ENCODE data around the gene GALNTL6. TPM values are rescaled to one million over a fixed set of nuclear protein-coding genes. Genes with fewer than 3 reads are reported as not detected.
A peak's percentile ranks its signal among the peaks of the same experiment; 100 is the strongest.
"Not testable (repeated sequence)": the region's sequence is repeated elsewhere in the genome, so short reads cannot be mapped to it uniquely, and the experiment has no call there.

GALNTL6 gene
- total and polyA plus RNA-seq, 7 experiments from 2014 or later, result not detected

GRCh38 chr4:173014836-173015235 lies 1201.6 kb downstream of the GALNTL6 start:
- Histone ChIP-seq H3K27me3 (ENCODE audit: control insufficient read depth in 2 of 2, insufficient read depth in 2 of 2, low read length in 2 of 2) (no peaks in the 10 kb centered on the region), H3K4me3 (ENCODE audit: low read length) (no peak overlapping the region), H3K27ac (ENCODE audit: low read depth, low read length) (no peak overlapping the region), H3K4me1 (ENCODE audit: control insufficient read depth in 2 of 2, insufficient read depth in 2 of 2, low read length in 2 of 2) (no peaks in the 10 kb centered on the region), H3K9me3 (ENCODE audit: control insufficient read depth in 2 of 3, low read length in 3 of 3) (no peaks in the 10 kb centered on the region), H3K36me3 (ENCODE audit: control insufficient read depth in 2 of 3, insufficient read depth in 3 of 3, low read length in 3 of 3) (no peaks in the 10 kb centered on the region)
- Mint-ChIP-seq H3K27ac (no peak overlapping the region), H3K4me1 (peaks cover 0 to 4% (median 0%) of the 10 kb centered on the region in 7 donors), H3K27me3 (peaks cover 0 to 13% (median 0%) of the 10 kb centered on the region in 5 donors), H3K9me3 (no peaks in the 10 kb centered on the region), H3K4me3 (no peak overlapping the region), H3K36me3 (no peaks in the 10 kb centered on the region)
- CTCF ChIA-PET, result interaction anchor here (2.2 kb wide), 1 partner anchor 283 kb away, joined by 9 read pairs; no protein-coding TSS in a partner anchor
- ATAC-seq (no peak), DNase-seq (no peak)
- POLR2A ChIA-PET, result no interaction called here
- intact Hi-C loops (cut with micrococcal nuclease), result loop anchor here in 1 of 2 donors (5.0 kb wide), 1 partner anchor 477 kb away; no protein-coding TSS in a partner anchor

- Mint-ChIP-seq H3K27me3 (peaks cover 0 to 11% (median 5%) of the 10 kb centered on the region in 5 donors), H3K9me3 (no peaks in the 10 kb centered on the region), H3K27ac (no peak overlapping the region), H3K36me3 (no peaks in the 10 kb centered on the region), H3K4me3 (no peak overlapping the region), H3K4me1 (peaks cover 0 to 5% (median 0%) of the 10 kb centered on the region in 7 donors)
- Histone ChIP-seq H3K4me3 (ENCODE audit: low read length) (no peak overlapping the region), H3K4me1 (ENCODE audit: control insufficient read depth in 2 of 2, insufficient read depth in 2 of 2, low read length in 2 of 2) (no peaks in the 10 kb centered on the region), H3K27me3 (ENCODE audit: control insufficient read depth in 2 of 2, insufficient read depth in 2 of 2, low read length in 2 of 2) (no peaks in the 10 kb centered on the region), H3K27ac (ENCODE audit: low read depth, low read length) (no peak overlapping the region), H3K36me3 (ENCODE audit: control insufficient read depth in 2 of 3, insufficient read depth in 3 of 3, low read length in 3 of 3) (no peaks in the 10 kb centered on the region), H3K9me3 (ENCODE audit: control insufficient read depth in 2 of 3, low read length in 3 of 3) (no peaks in the 10 kb centered on the region)
- ATAC-seq (no peak), DNase-seq (no peak)
- intact Hi-C loops (cut with micrococcal nuclease), result no loop called here
- ChIA-PET POLR2A (no interaction called here), CTCF (interaction anchor here (0.6 to 0.9 kb wide), 2 partner anchors 238 to 283 kb away, joined by 4 read pairs; no protein-coding TSS in a partner anchor)
These were observed 1204.6 kb downstream of the GALNTL6 start for GRCh38 chr4:173017802-173018201.

- H3K4me1 ChIP-seq (ENCODE audit: control insufficient read depth in 2 of 2, insufficient read depth in 2 of 2, low read length in 2 of 2), result no peaks in the 10 kb centered on the region
- H3K27ac Mint-ChIP-seq, result no peak overlapping the region
- no peaks in the 10 kb centered on the region for H3K36me3 ChIP-seq (ENCODE audit: control insufficient read depth in 2 of 3, insufficient read depth in 3 of 3, low read length in 3 of 3)
- H3K4me3 Mint-ChIP-seq, result no peak overlapping the region
- ChIA-PET CTCF (interaction anchor here (0.6 kb wide), 1 partner anchor 237 kb away, joined by 4 read pairs; no protein-coding TSS in a partner anchor), POLR2A (no interaction called here)
- no peaks in the 10 kb centered on the region for H3K36me3 Mint-ChIP-seq
- no peaks in the 10 kb centered on the region for H3K27me3 ChIP-seq (ENCODE audit: control insufficient read depth in 2 of 2, insufficient read depth in 2 of 2, low read length in 2 of 2)
- no peaks in the 10 kb centered on the region for H3K9me3 ChIP-seq (ENCODE audit: control insufficient read depth in 2 of 3, low read length in 3 of 3)
- no peak overlapping the region for H3K4me3 ChIP-seq (ENCODE audit: low read length)
- peaks cover 0 to 4% (median 0%) of the 10 kb centered on the region in 7 donors for H3K4me1 Mint-ChIP-seq
- no peak overlapping the region for H3K27ac ChIP-seq (ENCODE audit: low read depth, low read length)
- DNase-seq, result no peak
- ATAC-seq, result no peak
- no peaks in the 10 kb centered on the region for H3K9me3 Mint-ChIP-seq
- H3K27me3 Mint-ChIP-seq, result peaks cover 0 to 13% (median 5%) of the 10 kb centered on the region in 5 donors
- intact Hi-C loops (cut with micrococcal nuclease), result no loop called here
These were observed 1205.2 kb downstream of the GALNTL6 start for GRCh38 chr4:173018446-173018845.

GRCh38 chr4:173019664-173020063 lies 1206.5 kb downstream of the GALNTL6 start:
- ATAC-seq (no peak), DNase-seq (no peak)
- no peak overlapping the region for H3K27ac ChIP-seq (ENCODE audit: low read depth, low read length)
- no peaks in the 10 kb centered on the region for H3K27me3 ChIP-seq (ENCODE audit: control insufficient read depth in 2 of 2, insufficient read depth in 2 of 2, low read length in 2 of 2)
- no peak overlapping the region for H3K4me3 ChIP-seq (ENCODE audit: low read length)
- no peaks in the 10 kb centered on the region for H3K4me1 ChIP-seq (ENCODE audit: control insufficient read depth in 2 of 2, insufficient read depth in 2 of 2, low read length in 2 of 2)
- POLR2A ChIA-PET, result no interaction called here
- CTCF ChIA-PET, result no interaction called here
- no peaks in the 10 kb centered on the region for H3K36me3 ChIP-seq (ENCODE audit: control insufficient read depth in 2 of 3, insufficient read depth in 3 of 3, low read length in 3 of 3)
- intact Hi-C loops (cut with micrococcal nuclease), result no loop called here
- Mint-ChIP-seq H3K27me3 (peaks cover 0 to 13% (median 5%) of the 10 kb centered on the region in 5 donors), H3K36me3 (no peaks in the 10 kb centered on the region), H3K27ac (no peak overlapping the region), H3K4me3 (no peak overlapping the region), H3K4me1 (peaks cover 0 to 1% (median 0%) of the 10 kb centered on the region in 7 donors), H3K9me3 (no peaks in the 10 kb centered on the region)
- H3K9me3 ChIP-seq (ENCODE audit: control insufficient read depth in 2 of 3, low read length in 3 of 3), result no peaks in the 10 kb centered on the region

- POLR2A ChIA-PET; H3K27ac ChIP-seq (ENCODE audit: low read depth, low read length); H3K36me3 Mint-ChIP-seq; H3K9me3 ChIP-seq (ENCODE audit: control insufficient read depth in 2 of 3, low read length in 3 of 3); H3K4me1 Mint-ChIP-seq; H3K27me3 ChIP-seq (ENCODE audit: control insufficient read depth in 2 of 2, insufficient read depth in 2 of 2, low read length in 2 of 2); ATAC-seq; H3K4me3 ChIP-seq (ENCODE audit: low read length); H3K9me3 Mint-ChIP-seq; H3K36me3 ChIP-seq (ENCODE audit: control insufficient read depth in 2 of 3, insufficient read depth in 3 of 3, low read length in 3 of 3); H3K4me1 ChIP-seq (ENCODE audit: control insufficient read depth in 2 of 2, insufficient read depth in 2 of 2, low read length in 2 of 2); H3K4me3 Mint-ChIP-seq; DNase-seq; intact Hi-C loops (cut with micrococcal nuclease): not testable (repeated sequence)
- CTCF ChIA-PET, result interaction anchor here (2.1 to 3.2 kb wide), 2 partner anchors 8 to 236 kb away, joined by 13 to 16 read pairs; no protein-coding TSS in a partner anchor
- Mint-ChIP-seq H3K27me3 (peaks cover 0 to 13% (median 5%) of the 10 kb centered on the region in 5 donors), H3K27ac (peak overlapping the region in 1 of 9 donors; percentile 59)
These were observed 1208.8 kb downstream of the GALNTL6 start for GRCh38 chr4:173021746-173022573.

GRCh38 chr4:173024203-173024602 lies 1211.0 kb downstream of the GALNTL6 start:
- Mint-ChIP-seq H3K27me3 (peaks cover 0 to 7% (median 5%) of the 10 kb centered on the region in 5 donors), H3K27ac (no peak overlapping the region), H3K9me3 (no peaks in the 10 kb centered on the region), H3K4me1 (peaks cover 0 to 4% (median 0%) of the 10 kb centered on the region in 7 donors), H3K4me3 (no peak overlapping the region), H3K36me3 (no peaks in the 10 kb centered on the region)
- CTCF ChIA-PET, result interaction anchor here (0.8 to 3.2 kb wide), 6 partner anchors 11 to 295 kb away, joined by 3 to 16 read pairs (median 5); no protein-coding TSS in a partner anchor
- Histone ChIP-seq H3K27ac (ENCODE audit: low read depth, low read length) (no peak overlapping the region), H3K4me1 (ENCODE audit: control insufficient read depth in 2 of 2, insufficient read depth in 2 of 2, low read length in 2 of 2) (no peaks in the 10 kb centered on the region), H3K4me3 (ENCODE audit: low read length) (no peak overlapping the region), H3K36me3 (ENCODE audit: control insufficient read depth in 2 of 3, insufficient read depth in 3 of 3, low read length in 3 of 3) (no peaks in the 10 kb centered on the region), H3K27me3 (ENCODE audit: control insufficient read depth in 2 of 2, insufficient read depth in 2 of 2, low read length in 2 of 2) (no peaks in the 10 kb centered on the region), H3K9me3 (ENCODE audit: control insufficient read depth in 2 of 3, low read length in 3 of 3) (no peaks in the 10 kb centered on the region)
- DNase-seq (no peak), ATAC-seq (no peak)
- intact Hi-C loops (cut with micrococcal nuclease), result loop anchor here in 1 of 2 donors (2.0 kb wide), 1 partner anchor 147 kb away; no protein-coding TSS in a partner anchor
- POLR2A ChIA-PET, result interaction anchor here (1.2 kb wide), 1 partner anchor 277 kb away, joined by 3 read pairs; no protein-coding TSS in a partner anchor

All from naive thymus-derived CD4-positive, alpha-beta T cell (primary cell).